Renal cortical epithelial cell (primary cell): Measurements from ENCODE around the gene KSR1. TPM values are rescaled to one million over a fixed set of nuclear protein-coding genes. Genes with fewer than 3 reads are reported as not detected.
"Not testable (repeated sequence)": the region's sequence is repeated elsewhere in the genome, so short reads cannot be mapped to it uniquely, and the experiment has no call there.

Experiments
- DNase-seq: peaks from one replicate; pipeline ENCODE4 v3.0.0-alpha.2; 2011; ENCODE audit warnings: low read depth
- total RNA-seq: library from RNA; depleted of rRNA; stranded (reverse); fragments of >200 nt; gene quantifications from 2 replicates; pipeline ENCODE4 v1.2.3, GENCODE V29; 2014

The KSR1 gene
- total RNA-seq, 1 donor from 2014 or later, result 29.3 TPM

DNA sequence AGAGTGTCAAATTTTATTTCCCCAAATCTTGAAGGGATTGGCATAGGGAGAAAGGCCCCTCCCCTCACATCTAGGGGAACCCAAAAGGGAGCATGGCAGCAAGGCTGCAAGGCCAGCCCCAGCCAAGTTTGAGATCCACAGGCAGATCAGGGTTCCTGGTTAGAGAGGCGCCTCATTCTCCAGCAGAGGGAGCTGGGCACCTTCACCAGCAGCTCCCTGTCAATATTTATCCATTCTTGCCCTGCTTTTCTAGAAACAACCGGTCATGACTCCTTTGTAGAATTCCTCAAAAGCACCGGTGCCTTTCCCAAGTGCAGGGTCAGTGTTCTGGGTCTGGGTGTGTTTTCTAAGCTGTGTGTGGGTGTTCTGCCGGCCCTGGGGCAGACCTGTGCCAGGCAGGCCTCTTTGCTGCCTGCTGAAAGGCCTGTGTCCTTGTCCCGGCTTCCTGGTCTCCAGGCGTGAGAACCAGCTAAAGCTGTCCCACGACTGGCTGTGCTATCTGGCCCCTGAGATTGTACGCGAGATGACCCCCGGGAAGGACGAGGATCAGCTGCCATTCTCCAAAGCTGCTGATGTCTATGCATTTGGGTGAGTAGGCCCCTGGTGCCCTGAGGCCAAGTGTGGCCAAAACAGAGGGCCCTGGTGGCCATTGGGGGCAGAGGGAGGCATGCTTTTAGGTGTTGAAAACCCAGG, 153.5 kb downstream of the KSR1 start:
- DNase-seq, result peak; percentile 94

DNA sequence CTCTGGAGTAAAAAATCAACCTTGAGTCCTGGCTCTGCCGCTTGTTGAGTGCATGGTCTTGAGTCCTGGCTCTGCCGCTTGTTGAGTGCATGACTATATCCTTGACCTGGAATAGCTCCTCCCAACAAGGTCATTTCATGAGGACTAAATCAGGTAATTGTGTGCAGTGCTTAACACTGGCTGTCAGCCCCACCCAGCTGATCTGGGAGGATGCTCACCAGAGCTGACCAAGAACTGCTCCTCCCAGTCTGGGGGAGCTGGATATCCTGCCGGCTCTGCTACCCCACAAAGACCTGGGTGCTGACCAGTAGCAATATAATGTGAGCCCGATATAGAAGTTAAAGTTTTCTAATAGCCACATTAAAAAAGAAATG, 154.0 kb downstream of the KSR1 start:
- DNase-seq, result no peak

DNA sequence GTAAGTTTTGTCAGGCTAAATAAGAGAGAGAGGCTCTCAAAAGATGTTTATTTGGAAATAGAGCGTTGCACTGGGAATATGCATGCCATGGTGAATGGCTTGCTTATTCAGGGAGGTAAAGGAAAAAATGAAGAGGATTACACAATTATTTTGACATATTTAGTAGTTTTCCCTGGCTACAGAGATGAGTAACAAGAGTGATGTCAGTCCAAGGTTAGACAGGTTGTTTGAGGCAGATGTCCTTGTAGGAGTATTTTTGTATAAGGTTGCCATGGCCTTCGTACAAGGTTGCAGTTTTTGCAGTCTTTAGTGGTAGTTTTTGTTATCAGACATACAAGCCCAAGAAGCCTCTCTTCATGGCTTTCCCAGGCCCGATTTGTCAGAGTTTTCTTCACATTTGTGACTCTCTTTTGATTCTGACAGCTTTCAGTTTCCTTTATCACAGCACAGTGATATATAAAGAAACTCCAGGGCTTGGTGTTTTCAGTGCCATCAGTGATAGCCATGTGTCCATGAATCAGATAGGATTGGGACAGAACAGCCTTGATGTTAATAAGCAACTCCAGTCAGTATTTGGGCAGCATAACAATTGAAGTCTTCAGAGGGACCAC, 156.0 kb downstream of the KSR1 start:
- DNase-seq, result no peak

DNA sequence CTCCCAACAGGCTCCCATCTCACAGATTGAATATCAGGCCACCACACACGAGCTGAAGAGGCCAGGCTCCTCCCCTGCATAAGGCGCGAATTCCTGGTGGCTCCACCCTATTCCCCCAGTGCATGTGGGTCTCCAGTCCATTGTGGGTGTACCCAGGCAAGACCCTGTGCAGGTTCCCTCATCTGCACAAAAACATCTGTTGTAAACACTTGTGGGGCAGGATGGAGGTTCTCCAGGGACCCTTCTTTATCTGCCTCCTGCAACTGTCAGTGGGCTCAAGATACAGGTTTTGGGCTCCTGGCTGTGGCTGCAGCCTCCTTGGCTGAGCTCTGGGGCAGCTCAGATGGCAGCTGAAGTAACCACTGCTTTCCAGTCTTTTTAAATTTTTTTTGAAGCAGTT, 157.2 kb downstream of the KSR1 start:
- no peak for DNase-seq

DNA sequence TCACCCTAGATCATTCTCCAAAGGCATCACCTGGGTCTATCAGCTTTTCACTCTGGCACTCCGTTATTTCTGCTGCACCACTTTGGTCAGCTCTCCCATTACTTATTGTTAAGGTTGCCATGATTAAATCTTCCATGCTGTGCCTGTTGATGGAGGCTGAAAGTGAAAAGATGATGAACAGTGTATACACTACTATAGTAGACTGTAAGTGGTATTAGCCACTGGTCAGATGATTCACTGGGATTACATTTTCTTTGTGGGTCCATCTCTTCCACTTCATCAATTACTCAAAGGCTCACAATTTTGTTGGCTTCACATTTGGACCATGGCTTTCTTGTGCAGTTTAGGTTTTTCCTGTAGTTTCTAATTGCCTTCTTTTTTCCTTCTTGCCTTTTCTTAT, 158.9 kb downstream of the KSR1 start:
- DNase-seq, result no peak

DNA sequence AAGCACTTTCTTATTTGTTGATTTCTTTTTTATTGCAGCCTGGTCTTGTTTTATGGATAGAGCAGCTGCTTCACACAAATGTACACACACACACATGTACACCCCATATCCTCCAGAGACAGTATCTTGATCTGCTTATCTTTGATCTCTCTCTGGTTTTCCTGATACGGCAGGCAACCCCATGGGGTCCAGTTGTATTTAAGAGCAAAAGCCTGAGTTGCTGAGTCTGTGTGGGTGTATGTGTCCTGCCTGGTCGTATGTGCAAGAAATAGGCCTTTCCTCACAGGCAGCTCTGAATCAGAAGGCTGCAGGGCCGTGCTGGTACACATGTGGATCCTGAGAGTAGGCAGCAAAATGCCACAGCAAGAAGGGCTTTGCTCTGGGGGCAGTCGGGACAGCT, 160.2 kb downstream of the KSR1 start:
- DNase-seq, result no peak

DNA sequence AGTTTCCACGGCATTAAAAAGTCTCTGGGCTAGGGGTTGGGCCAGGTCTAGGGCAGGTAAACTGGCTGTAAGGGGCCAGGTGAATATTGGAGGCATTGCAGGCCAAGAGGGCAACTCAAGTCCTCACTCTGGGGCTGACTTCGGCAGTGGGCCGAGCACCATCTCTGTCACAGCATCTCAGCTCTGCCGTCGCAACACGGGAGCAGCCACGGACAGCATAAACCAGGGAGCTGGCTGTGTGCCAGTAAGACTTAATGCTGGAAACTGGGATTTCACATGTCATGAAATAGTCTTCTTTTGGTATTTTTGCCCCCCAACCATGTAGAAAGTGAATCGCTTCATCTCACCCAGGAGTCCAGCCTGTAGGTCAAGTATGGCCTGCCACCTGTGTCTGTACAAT, 162.2 kb downstream of the KSR1 start:
- no peak for DNase-seq

DNA sequence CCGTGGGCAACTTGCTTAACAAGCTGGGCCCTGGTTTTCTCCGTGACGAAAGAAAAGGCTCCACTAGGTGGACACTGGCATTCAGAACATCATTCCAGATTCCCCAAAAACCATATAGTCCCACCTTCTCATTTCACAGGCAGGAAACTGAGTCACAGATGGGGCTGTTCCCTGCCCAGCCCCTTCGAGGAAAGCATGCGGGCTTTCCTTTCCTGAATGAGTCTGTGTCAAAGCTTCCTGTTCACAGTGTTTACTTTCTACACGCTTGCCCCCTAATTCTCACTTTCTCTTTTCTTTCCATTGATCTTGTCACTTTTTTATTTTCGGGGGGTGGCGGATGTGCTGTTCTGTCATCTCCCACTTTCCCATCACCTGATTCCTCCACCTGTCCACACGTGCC, 164.5 kb downstream of the KSR1 start:
- no peak for DNase-seq

DNA sequence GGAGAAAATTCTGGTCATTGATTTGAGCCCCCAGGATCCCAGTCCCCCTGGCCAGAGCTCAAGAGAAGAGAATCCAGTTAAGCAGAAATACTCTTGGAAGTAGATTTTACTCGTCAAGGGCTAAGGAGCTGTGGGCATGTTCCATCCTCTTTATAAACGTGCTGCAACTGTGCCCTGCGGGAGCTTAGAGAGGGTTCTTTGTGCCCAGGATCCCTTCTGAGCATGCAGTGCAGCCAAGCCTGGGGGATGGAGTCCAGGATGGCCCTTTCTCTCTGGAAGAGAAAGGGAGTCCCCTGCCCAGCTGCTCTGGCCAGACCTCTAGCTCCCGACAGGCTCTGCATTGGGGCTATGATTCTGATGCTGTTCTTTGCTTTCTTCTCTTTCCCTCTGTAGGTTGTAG, 165.3 kb downstream of the KSR1 start:
- DNase-seq, result no peak

DNA sequence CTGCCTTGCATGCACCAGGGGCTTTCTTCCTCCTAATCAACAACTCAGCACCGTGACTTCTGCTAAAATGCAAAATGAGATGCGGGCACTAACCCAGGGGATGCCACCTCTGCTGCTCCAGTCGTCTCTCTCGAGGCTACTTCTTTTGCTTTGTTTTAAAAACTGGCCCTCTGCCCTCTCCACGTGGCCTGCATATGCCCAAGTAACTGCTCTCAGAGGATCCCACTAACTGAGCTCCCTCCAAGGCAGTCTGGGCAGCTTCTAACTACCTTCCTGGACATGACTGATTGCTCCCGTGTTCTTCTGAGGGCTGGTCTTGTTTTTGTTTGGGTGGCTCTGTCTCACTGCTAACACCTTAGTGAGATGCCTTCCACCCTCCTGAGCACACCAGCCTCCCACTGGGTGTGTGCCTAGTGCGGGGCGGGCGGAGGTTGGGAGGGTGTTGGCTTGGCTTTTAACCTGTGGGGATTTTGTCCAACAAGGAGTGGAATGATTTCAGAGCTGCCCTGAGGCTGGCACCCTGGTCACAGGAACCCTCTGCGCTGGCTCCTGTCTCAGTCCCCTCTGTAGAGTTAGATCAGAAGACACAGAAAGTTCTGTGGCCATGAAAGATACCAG, 165.8 kb downstream of the KSR1 start:
- DNase-seq, result no peak

DNA sequence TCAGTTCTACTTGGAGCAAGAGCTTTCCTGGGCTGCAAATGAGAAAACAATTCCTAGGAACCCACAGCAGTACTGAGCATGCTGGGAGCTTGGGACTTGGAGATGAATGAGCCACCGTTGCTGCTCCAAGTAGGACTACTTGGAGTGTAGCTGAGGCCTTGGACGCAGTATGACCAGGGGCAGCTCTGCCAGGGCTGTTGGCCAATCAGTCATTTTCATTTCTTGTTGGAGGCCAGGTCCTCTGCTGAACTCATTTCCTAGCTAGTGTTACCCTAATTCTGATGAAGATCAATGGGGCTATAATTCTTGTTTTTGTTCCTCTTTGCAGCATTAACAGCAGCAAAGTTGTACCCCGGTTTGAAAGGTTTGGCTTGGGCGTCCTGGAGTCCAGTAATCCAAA, 166.7 kb downstream of the KSR1 start:
- no peak for DNase-seq

DNA sequence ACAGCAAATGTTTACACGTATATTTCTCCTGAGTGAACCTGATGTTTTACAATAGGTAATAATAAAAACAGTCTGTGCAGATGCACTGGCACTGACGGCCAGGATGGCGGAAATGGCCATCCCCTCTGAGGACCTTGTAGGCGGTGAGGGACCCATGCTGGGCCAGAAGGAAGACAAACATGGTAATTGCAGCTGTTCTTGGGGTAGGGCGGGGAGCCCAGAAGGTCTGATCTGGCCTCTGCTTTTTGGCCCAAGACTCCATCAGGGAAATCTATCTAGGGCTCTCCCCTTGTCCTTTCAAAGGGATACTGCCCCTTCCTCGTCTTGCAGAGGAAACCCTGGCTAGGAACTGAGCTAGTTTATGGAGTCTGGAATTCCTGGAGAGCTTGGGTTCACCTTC, 167.4 kb downstream of the KSR1 start:
- DNase-seq, result no peak

DNA sequence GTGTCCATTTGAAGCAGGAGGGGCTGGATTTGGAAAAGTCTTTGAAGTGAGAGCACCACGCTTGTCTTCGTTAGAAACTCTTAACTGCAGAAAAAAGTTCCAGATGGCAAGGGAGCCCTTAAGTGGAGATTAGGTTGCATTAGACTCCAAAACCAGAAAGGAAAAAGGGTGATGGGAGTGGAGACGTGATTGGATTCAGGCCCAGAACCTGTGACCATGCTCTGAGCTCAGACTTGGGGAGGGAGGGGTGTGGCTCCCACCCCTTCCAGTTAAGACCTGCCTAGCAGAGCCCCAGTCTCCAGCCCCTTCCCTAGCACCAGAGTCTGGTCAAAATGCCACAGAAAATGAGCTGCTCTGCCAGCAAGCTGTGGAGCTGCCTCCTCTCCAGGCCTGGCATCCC, 168.3 kb downstream of the KSR1 start:
- DNase-seq, result no peak

DNA sequence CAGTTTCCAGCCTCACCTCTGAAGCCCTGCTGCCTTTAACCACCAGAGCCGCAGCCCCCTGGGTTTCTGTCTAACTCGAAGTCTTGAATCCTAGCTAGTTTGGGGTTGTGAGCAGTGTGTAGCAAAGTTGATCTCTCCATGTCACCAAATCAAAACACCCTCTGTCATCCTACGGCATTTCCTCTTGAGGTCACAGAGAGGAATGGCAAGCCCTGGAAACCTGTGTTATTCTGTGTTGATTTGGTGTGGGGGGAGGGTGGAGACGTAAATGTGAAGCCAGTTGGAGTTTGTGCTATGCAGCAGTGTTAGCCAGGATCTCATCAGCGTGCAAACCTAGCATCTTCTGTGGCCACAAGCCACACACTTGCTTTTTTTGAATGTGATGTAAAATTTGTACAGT, 169.6 kb downstream of the KSR1 start:
- DNase-seq, result no peak

DNA sequence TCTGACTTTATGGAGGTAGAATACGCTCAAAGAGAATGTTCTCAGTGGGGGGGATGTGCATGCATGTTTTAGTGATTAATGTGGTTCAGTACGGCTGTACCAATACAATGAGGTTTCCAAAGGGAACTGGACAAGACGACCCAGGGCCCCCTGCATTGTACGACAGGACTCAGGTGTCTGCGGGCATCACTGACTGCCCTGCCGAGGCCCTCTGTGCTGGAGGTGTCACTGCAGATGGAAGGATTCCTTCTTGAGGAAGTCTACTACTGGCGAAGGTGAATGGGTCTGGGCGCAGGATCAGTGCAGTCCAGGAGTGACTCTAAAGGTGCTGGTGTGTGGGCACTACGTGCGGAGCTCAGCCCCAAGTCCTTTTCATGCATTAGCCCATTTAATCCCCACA, 171.3 kb downstream of the KSR1 start:
- no peak for DNase-seq

DNA sequence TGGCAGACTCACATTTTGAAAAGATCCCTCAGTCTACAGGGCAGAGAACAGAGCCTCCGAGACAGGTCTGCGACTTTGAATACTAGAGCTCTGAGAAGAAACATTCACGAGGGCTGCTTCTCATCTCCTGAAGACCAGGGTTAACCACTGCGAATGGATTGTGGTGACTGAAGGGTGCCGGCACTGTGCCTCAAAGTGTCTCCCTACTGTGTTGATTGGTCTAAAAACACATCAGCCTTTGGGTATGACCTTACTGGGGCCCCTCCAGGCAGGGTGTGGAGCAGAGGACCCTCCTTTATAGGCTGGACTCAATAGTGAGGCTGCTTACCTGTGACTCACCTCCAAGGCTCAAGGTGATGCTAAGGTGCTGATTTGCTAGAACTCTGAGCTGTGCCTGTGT, 172.1 kb downstream of the KSR1 start:
- no peak for DNase-seq

DNA sequence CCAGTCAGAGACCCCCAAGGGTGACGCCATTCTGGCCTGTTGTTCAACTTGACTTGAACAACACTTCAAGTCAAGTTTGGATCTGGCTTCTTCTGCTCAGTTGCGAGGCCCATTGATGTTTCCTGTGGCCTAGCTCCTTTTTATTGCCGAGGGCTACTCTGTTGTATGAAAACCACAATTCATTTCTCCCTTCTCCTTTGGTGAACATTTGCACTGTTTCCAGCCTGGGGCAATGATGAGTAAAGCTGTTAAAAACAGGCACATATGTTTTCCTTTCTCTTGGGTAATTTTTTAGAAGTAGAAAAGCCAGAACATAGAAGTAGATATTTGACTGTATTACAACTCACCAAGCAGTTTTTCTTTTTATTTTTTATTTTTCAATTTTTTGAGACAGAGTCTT, 173.0 kb downstream of the KSR1 start:
- peak; percentile 19 for DNase-seq

DNA sequence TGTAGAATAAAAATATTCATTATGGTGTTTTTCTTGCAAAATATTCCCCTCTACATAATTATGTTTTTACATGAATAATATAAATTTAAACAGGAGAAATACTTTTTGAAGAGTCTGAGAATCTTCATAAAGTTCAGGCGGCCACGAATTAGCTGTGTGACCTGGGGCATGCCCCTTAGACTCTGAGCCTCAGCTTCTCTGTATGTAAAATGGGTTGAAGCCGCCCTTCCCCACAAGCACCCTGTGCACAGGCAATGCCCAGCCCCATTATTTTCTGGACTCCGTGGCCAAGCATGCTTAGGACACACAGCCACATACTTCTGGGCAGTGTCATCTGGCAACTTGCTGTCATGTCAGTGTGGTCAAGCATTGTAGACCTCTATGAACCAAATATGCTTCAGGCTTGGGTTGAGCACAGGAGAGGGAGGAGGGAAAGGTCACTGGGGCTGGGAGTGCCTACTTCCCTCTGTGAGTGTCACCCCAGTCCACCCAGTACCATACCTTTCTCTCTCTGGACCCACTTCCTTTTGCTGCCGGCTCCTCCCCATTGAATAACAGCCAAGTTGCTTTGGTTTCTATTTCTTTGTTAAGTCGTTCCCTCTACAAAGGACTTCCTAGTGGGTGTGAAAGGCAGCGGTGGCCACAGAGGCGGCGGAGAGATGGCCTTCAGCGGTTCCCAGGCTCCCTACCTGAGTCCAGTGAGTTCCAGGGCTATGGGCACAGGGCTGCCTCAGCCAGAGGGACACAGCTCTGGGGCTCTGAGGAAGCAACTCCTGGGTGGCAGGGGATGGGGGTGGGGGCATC, 174.6 kb downstream of the KSR1 start, which contains the start of gene LGALS9:
Gene LGALS9, plus strand, starts transcription at position 582 of the 804 bp plus-strand sequence. Its CDS starts 78 bp downstream, at position 660.
- peak; percentile 35 for DNase-seq

DNA sequence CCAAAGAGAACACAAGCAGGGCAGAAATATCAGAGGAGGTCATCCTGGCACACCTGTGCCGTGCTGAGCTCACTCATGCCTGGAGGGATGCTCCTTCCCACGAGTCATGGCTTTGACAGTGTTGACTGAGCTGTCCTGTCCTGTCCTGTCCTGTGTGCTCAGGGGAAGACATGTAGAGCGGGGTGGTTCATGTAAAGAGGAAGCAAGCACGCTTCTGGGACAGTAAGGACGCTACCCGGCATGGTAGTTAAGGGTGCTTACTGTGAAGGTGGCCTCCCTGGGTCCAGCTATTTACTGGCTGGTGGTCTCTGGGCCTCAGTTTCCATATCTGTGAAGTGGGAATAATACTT, 175.1 kb downstream of the KSR1 start:
- no peak for DNase-seq

DNA sequence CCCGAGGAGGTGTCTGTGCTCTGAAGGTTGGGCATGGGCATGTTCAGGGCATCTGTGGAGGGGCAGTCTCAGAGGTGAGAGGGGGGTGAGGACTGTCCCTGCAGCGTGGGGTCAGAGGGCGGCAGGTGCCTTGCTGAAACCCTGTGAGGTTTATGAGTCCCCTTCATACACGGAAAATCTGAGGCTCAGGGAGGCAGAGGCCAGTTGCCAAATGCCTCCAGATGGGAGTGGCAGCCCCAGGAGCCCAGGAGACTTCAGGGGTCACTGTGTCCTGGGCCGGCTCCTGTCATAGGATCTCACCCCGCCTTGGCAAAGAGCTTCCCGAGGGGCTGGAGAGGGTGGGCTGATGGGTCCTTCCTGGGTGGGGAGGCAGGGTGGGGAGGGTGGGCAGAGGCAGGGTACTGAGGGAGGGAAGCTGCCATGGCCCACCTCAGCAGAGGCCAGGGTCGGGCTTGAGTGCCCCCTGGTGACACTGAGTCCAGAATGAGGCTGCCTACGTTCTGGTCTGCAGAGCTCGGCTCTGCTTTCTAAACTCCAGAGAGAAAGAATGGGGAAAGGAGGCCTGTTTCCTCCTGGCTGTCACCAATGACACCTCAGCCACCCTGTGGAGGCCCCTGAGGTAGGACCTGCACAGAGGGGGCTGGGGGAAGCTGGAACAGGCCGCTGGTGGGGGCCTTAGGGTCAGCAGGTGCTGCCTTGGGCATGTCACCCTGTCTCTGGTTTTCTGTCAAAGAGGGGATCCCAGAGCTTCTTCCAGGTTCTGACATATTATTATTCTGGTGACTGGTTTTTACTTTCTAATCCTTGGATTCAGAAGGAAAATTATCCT, 175.9 kb downstream of the KSR1 start:
- DNase-seq, result no peak

DNA sequence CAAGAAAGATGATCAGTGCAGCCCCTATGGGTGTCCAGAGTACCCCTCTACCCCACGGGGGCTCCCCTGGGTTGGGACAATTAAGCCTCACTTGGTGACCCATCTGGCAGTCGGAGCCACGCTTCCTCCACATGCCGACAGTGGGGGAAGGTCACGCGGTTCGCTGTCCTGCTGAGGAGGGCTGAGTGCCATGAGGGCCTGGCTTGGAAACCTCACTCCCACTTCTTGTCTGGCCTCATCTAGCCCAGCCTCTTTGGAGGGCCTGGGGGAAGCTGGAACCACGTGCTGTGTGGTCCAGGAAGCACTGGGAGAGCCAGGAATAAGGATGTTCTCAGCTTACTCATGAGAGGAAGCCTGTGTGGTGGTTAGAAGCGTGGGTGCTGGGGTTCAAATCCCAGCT, 176.5 kb downstream of the KSR1 start:
- DNase-seq, result not testable (repeated sequence)
